GM18907 (cell line): ENCODE measurements around the gene NRCAM.
"Not testable (repeated sequence)": the region's sequence is repeated elsewhere in the genome, so short reads cannot be mapped to it uniquely, and the experiment has no call there.

Experiments
- ATAC-seq: cut with Tn5 transposase; IDR thresholded peaks from one replicate; pipeline ENCODE4 v1.9.1; 2021; ENCODE audit warnings: mild to moderate bottlenecking, moderate library complexity; ENCODE audit not compliant: unreplicated experiment

NRCAM gene

GRCh38 chr7:108285003-108285368 is 171.2 kb downstream of the NRCAM start:
- ATAC-seq: no peak

- ATAC-seq: peak; percentile 92
Measured at GRCh38 chr7:108284349-108285002, 171.8 kb downstream of the NRCAM start.

- no peak for ATAC-seq
Measured at GRCh38 chr7:108283252-108283651, 173.0 kb downstream of the NRCAM start.

- ATAC-seq: no peak
Measured at GRCh38 chr7:108282427-108282996, 173.7 kb downstream of the NRCAM start.

- no peak for ATAC-seq
Measured at GRCh38 chr7:108280136-108280535, 176.1 kb downstream of the NRCAM start.

GRCh38 chr7:108278776-108279175 is 177.5 kb downstream of the NRCAM start:
- ATAC-seq: no peak

GRCh38 chr7:108278281-108278680 is 178.0 kb downstream of the NRCAM start:
- no peak for ATAC-seq

GRCh38 chr7:108274447-108274846 is 181.8 kb downstream of the NRCAM start:
- ATAC-seq: not testable (repeated sequence)

- not testable (repeated sequence) for ATAC-seq
Measured at GRCh38 chr7:108272891-108273290, 183.3 kb downstream of the NRCAM start.

- peak; percentile 77 for ATAC-seq
Measured at GRCh38 chr7:108270385-108271015, 185.7 kb downstream of the NRCAM start.

- no peak for ATAC-seq
Measured at GRCh38 chr7:108268200-108268820, 187.9 kb downstream of the NRCAM start.

- no peak for ATAC-seq
Measured at GRCh38 chr7:108267615-108268014, 188.6 kb downstream of the NRCAM start.

GRCh38 chr7:108266491-108266890 is 189.7 kb downstream of the NRCAM start:
- no peak for ATAC-seq

GRCh38 chr7:108266035-108266434 is 190.2 kb downstream of the NRCAM start:
- no peak for ATAC-seq

- ATAC-seq: no peak
Measured at GRCh38 chr7:108265007-108265406, 191.2 kb downstream of the NRCAM start.

GRCh38 chr7:108263425-108263824 is 192.8 kb downstream of the NRCAM start:
- ATAC-seq: peak; percentile 89

- ATAC-seq: no peak
Measured at GRCh38 chr7:108261560-108262255, 194.5 kb downstream of the NRCAM start.

- not testable (repeated sequence) for ATAC-seq
Measured at GRCh38 chr7:108259447-108259846, 196.8 kb downstream of the NRCAM start.

GRCh38 chr7:108257954-108258353 is 198.3 kb downstream of the NRCAM start:
- ATAC-seq: no peak

- ATAC-seq: no peak
Measured at GRCh38 chr7:108254259-108254658, 202.0 kb downstream of the NRCAM start.

- no peak for ATAC-seq
Measured at GRCh38 chr7:108253275-108254044, 202.8 kb downstream of the NRCAM start.
